Neuron (in vitro differentiated cells): ENCODE data around the gene RAB40C.

Experiments used
- H2AFZ ChIP-seq: one replicate; pipeline ENCODE4 v1.6.1; 2013; ENCODE audit warnings: low read depth, mild to moderate bottlenecking, inconsistent platforms, low read length, moderate library complexity
- H3K27me3 ChIP-seq: one replicate; pipeline ENCODE4 v1.6.1; 2013; ENCODE audit warnings: low read length; ENCODE audit not compliant: insufficient read depth
- H3K36me3 ChIP-seq: one replicate; pipeline ENCODE4 v1.6.1; 2013; ENCODE audit warnings: low read length; ENCODE audit not compliant: insufficient read depth
- H3K4me1 ChIP-seq: one replicate; pipeline ENCODE4 v1.6.1; 2013; ENCODE audit warnings: low read length; ENCODE audit not compliant: insufficient read depth
- H3K4me3 ChIP-seq: 2 replicates; pipeline ENCODE4 v1.5.1; 2013; ENCODE audit warnings: mild to moderate bottlenecking, low read length, moderate library complexity
- H3K9me3 ChIP-seq: one replicate; pipeline ENCODE4 v1.6.1; 2013; ENCODE audit warnings: low read length

Gene RAB40C

GRCh38 chr16:676565-676902, 86.7 kb downstream of the RAB40C start:
- H3K4me3 ChIP-seq = no peak overlapping the region
- peaks cover 32% of the 10 kb centered on the region for H3K36me3 ChIP-seq
- H3K9me3 ChIP-seq = no peaks in the 10 kb centered on the region
- H3K4me1 ChIP-seq = peaks cover 8% of the 10 kb centered on the region
- no peak overlapping the region for H2AFZ ChIP-seq
- no peaks in the 10 kb centered on the region for H3K27me3 ChIP-seq

DNA sequence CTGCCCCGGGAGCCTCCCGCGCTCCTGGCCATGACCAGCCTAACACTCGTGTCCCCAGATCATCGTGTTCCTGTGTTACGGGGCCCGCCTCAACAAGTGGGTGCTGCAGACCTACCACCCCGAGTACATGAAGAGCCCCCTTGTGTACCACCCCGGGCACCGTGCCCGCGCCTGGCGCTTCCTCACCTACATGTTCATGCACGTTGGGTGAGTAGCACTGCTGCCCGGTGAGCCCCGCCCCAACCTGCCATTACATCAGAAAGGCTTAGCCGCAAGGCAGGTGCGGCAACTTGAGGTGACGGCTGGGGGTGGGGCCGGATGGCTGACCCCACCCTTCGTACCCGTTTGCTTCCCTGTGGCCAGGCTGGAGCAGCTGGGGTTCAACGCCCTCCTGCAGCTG, 87.0 kb downstream of the RAB40C start:
- Histone ChIP-seq H3K4me3 (no peak overlapping the region), H3K9me3 (no peaks in the 10 kb centered on the region), H2AFZ (no peak overlapping the region), H3K27me3 (no peaks in the 10 kb centered on the region), H3K4me1 (peaks cover 12% of the 10 kb centered on the region), H3K36me3 (peaks cover 33% of the 10 kb centered on the region)

DNA sequence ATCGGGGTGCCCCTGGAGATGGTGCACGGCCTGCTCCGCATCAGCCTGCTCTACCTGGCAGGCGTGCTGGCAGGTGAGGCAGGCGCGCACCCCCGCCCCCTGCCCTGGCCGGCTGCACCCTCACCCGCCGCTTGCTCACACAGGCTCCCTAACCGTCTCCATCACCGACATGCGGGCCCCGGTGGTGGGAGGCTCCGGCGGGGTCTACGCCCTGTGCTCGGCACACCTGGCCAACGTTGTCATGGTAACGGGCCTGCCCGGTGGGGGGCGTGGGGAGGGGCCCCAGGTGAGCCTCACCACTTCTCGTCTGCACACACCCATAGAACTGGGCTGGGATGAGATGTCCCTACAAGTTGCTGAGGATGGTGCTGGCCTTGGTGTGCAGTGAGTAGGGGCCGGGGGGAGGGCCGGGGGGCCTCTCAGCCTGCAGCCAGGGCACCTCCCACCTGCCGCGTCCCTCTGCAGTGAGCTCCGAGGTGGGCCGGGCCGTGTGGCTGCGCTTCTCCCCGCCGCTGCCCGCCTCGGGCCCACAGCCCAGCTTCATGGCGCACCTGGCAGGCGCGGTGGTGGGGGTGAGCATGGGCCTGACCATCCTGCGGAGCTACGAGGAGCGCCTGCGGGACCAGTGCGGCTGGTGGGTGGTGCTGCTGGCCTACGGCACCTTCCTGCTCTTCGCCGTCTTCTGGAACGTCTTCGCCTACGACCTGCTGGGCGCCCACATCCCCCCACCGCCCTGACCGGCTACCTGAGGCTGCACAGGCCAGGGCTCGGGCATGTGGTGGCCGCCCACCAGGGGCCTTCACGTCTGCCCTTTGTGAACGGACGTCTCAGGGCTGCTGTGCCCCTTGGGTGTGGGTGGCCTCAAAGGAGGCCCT, 87.7 kb downstream of the RAB40C start:
- Histone ChIP-seq H2AFZ (no peak overlapping the region), H3K27me3 (no peaks in the 10 kb centered on the region), H3K4me1 (peaks cover 14% of the 10 kb centered on the region), H3K9me3 (no peaks in the 10 kb centered on the region), H3K4me3 (no peak overlapping the region), H3K36me3 (peaks cover 33% of the 10 kb centered on the region)

DNA sequence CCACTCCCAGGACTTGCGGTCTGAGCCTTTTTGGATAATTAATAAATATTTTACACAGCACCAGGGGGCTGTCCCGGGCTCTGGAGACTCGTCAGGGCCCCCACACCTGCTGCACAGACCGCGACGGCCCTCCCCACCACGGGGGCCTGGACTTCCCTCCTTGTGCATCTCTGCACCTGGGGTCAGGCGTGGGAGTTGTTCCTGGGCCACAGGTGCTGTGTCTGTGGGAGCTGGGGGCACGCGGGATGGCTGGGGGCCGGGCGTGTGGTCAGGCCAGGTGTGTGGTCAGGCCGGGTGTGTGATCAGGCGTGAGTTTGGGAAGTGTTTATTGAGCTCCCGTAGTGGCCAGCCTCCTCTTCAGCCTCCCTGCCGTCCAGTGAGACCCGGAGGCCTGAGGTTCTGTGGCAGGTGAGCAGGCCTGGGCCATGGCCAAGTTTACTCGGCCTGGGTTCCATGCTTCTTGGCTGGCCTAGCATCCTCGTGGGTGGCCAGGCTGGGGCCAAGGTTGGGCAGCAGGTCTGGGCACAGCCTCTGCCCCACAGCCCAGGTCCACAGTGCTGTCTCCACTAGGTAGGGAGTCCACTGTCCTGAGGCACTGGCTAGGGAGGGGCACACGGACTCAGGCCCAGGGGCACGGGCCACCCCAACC, 88.5 kb downstream of the RAB40C start:
- peaks cover 33% of the 10 kb centered on the region for H3K36me3 ChIP-seq
- H3K9me3 ChIP-seq = no peaks in the 10 kb centered on the region
- H2AFZ ChIP-seq = no peak overlapping the region
- H3K4me3 ChIP-seq = no peak overlapping the region
- no peaks in the 10 kb centered on the region for H3K27me3 ChIP-seq
- H3K4me1 ChIP-seq = peaks cover 15% of the 10 kb centered on the region
